H1 (cell line): ENCODE data around the gene RPL21. TPM values are rescaled to one million over a fixed set of nuclear protein-coding genes. Genes with fewer than 3 reads are reported as not detected.

Experiments
- GABPA ChIP-seq: IDR thresholded peaks from 2 replicates; pipeline ENCODE4 v1.6.1; 2011; ENCODE audit warnings: mild to moderate bottlenecking, low read length, moderate library complexity, borderline replicate concordance; ENCODE audit not compliant: insufficient read depth
- RAD21 ChIP-seq, 2 experiments: IDR thresholded peaks in 1 of 2; conservative IDR thresholded peaks in 1 of 2; 2 replicates each; pipeline ENCODE4 v1.6.1; 2011; ENCODE audit warnings: low read depth in 2 of 2, low read length in 2 of 2, improper control_type of control experiment in 1 of 2, inconsistent platforms in 1 of 2, mild to moderate bottlenecking in 1 of 2, moderate library complexity in 1 of 2
- SIRT6 ChIP-seq: IDR thresholded peaks from one replicate; pipeline ENCODE4 v1.7.1; 2012; ENCODE audit warnings: low read length, inconsistent platforms
- polyA plus RNA-seq, 7 experiments: library from polyadenylated mRNA; depleted of rRNA in 3 of 7; stranded (reverse) in 5 of 7; unstranded in 2 of 7; fragments of >200 nt in 5 of 7; fragments of 200-250 nt in 2 of 7; gene quantifications; 1 replicate in 5 of 7; 2 replicates in 1 of 7; 4 replicates in 1 of 7; pipeline versions ENCODE4 v1.2.1 to v1.2.3, GENCODE V29; 2011 to 2013; ENCODE audit warnings: missing spikeins in 2 of 7, mixed read lengths in 2 of 7
- total RNA-seq: library from RNA; stranded (reverse); fragmentation: NEBNext Ultra II Directional; extraction: Animal tissue kit (Norgen Biotek cat#: 25700); gene quantifications from 2 replicates; pipeline ENCODE4 v1.2.1, GENCODE V29; 2021

Gene RPL21
- total and polyA plus RNA-seq, 2 of the 8 experiments (the other 6 are each of a cell fraction or from before 2014, with no cell fraction given): 624 to 1,283 TPM

GRCh38 chr13:27236478-27236877 lies 14.9 kb upstream of the RPL21 start (continued):
- no peak for TF ChIP-seq GABPA
- no peak for TF ChIP-seq SIRT6
- no peak for TF ChIP-seq RAD21 (IDR thresholded peaks at IDR 0.05 in 1 of 2, conservative IDR thresholded peaks at IDR 0.05 in 1 of 2; ENCODE audit: low read depth in 2 of 2, low read length in 2 of 2)
- TF ChIP-seq, all 59 proteins: peak for 0
